Measurements from ENCODE around the gene ASCL1.
A peak's percentile ranks its signal among the peaks of the same experiment; 100 is the strongest.

ASCL1 gene

DNA sequence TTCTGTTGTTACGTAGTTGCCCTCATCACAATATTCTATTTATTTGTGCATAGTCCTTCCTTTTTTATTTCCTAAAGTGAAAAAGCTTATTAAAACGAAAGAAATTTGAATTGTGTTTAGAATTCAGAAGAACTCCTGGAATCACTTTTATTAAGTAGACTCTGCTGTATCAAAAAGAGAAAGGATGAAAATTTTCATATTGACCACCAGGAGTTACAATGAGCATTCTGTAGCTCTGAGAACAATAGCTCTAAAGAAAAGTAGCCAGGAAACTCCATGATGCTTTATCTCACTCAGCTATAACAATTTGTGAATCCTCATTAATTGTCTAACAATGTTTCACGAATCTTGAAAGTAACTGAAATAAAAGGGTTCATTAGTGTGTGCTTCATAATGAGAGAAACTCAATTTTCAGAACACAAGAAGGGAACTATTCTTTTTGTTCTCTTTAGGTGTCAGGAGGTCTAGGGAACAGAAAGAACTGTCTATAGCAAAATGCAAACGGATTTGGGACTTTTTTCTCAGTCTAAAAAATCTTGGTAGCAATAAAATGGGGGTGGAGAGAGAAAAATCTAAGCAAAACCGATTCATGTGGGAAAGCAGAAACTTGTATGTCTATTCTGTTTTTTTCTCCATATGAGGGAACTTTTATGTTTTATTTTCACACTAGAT lies 19.3 kb downstream of the ASCL1 start:
- H3K27ac Mint-ChIP-seq = no peak overlapping the region
- no peak overlapping the region for H3K4me3 Mint-ChIP-seq
- H3K4me1 Mint-ChIP-seq = no peaks in the 10 kb centered on the region
- H3K9me3 Mint-ChIP-seq = no peaks in the 10 kb centered on the region
- ATAC-seq (replicated peaks) = no peak
- peaks cover 11 to 30% of the 10 kb centered on the region in 2 donors for H3K27me3 Mint-ChIP-seq
- no peak for DNase-seq
- H3K36me3 Mint-ChIP-seq = no peaks in the 10 kb centered on the region

DNA sequence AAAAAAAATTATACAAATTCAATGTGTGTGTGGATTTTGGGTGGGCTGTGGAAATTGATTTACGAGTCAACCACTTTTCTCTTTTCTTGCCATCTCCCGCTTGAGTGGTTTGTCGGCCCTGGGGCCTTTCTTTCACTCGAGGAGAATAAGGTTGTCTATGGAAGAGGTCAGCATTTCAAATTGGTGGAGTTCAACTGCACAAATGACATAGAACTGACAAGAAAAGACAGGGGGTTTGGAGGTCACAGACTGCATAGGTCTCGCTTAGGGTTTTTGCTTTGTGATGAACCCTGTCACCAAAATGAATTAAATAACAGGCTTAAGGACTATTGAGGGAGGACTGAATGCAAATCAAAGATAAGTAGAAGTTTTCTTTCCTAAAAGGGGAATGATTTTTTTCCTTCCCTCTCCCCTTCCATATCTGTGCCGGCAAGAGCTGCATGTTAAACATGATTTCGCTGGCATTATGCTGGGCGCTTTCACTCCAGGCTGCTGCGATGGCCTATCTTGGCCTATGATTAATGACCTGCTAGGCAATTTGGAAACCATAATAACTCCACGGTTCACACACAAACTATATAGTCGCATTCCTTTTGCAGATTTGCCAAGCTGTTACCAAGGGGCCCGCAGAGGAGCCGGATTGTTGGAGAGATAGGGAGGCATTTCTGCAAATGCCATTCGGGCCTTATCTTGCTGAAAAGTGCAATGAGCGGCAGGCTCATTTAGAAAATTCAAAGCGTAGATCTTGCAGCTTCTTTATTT lies 20.7 kb downstream of the ASCL1 start:
- H3K27me3 Mint-ChIP-seq = peaks cover 19 to 27% of the 10 kb centered on the region in 2 donors
- no peak overlapping the region for H3K4me3 Mint-ChIP-seq
- no peaks in the 10 kb centered on the region for H3K4me1 Mint-ChIP-seq
- ATAC-seq (replicated peaks) (no peak), DNase-seq (no peak)
- H3K36me3 Mint-ChIP-seq = no peaks in the 10 kb centered on the region
- H3K9me3 Mint-ChIP-seq = no peaks in the 10 kb centered on the region
- H3K27ac Mint-ChIP-seq = no peak overlapping the region

DNA sequence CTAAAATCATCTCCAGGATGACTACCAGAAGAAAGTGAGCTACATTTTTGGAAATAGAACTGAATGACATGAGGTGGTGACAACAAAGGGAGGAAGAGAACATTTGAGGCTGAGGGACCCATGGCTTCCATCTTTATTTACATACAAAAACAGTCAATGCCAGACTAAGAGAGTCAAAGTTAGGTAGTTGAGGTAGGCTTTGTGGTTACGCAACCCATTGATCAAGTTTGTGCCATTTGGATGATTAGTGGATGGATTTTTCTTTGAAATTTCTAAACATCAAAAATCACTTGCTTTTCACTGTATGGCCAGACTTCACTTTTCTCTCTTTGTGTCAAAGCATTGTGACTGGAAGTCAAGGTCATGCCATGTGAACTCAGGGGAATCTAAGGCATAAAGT lies 22.9 kb downstream of the ASCL1 start:
- Mint-ChIP-seq H3K4me3 (no peak overlapping the region), H3K36me3 (no peaks in the 10 kb centered on the region), H3K9me3 (no peaks in the 10 kb centered on the region), H3K27me3 (peaks cover 23% of the 10 kb centered on the region in 2 donors), H3K27ac (no peak overlapping the region), H3K4me1 (no peaks in the 10 kb centered on the region)
- DNase-seq = no peak
- no peak for ATAC-seq (replicated peaks)

DNA sequence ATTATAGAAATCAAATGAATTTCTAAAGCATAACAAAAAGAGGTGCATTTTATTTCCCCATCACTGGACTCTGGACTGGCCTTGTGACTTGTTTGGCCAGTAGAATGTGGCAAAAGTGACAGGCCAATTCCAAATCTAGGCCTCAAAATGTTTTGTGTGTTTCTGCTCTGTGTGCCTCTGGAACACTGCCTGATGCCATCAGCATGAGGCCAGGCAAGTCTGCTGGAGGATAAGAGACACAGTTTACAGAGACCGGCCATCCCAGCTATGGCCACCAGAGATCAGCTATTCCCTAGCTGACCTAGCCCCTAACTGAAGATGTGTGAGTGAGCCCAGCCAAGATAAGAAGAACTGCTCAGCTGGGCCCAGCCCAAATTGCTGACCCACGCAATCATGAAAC lies 32.9 kb downstream of the ASCL1 start:
- no peak for ATAC-seq (replicated peaks)
- Mint-ChIP-seq H3K36me3 (no peaks in the 10 kb centered on the region), H3K27ac (no peak overlapping the region), H3K4me1 (peaks cover 0 to 7% of the 10 kb centered on the region in 2 donors), H3K4me3 (no peak overlapping the region), H3K9me3 (peaks cover 0 to 2% of the 10 kb centered on the region in 2 donors), H3K27me3 (peaks cover 0 to 16% of the 10 kb centered on the region in 2 donors)
- DNase-seq = no peak

DNA sequence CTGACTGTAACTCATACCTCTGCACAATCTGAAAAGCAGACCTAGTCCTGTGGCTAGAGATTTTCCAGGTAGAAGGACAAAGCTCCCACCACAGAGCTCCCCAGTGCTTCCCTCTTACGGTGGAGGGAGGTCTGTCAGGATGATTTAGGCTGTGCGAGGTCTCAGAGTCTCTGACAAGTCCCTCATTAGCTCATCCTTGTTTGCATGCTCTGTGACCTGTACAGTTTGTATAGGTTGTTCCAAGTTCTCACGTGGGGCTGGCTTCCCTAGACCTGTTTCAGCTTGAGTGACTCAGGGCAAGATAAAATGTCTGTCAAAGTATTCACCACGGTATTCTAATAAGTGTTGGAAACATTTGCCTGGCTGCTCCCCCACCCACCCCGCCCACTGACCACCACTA lies 34.8 kb downstream of the ASCL1 start:
- Mint-ChIP-seq H3K27me3 (peaks cover 0 to 18% of the 10 kb centered on the region in 2 donors), H3K27ac (no peak overlapping the region), H3K4me3 (no peak overlapping the region), H3K4me1 (peaks cover 0 to 7% of the 10 kb centered on the region in 2 donors), H3K36me3 (no peaks in the 10 kb centered on the region), H3K9me3 (peaks cover 5 to 7% of the 10 kb centered on the region in 2 donors)
- DNase-seq = no peak
- ATAC-seq (replicated peaks) = peak in 1 of 2 donors; percentile 55

DNA sequence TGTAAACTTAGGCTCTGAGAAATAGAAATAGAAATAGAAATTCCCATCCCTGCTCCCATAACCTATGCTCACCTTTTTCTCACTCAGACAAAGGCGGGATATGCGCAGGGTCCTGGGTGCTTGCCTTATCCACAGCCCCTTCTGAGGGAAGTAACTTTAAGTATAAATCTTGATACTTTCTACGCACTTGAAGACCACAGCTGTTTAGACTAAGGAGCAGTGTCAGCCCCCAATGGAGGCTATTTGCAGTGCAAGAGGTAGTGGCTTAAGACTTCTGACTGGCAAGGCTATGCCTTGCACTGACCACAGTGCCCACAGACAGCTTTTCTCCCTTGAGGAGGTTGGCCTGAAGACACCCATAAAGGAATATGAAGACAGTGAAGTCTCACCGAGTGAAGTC lies 35.2 kb downstream of the ASCL1 start:
- DNase-seq (no peak), ATAC-seq (replicated peaks) (peak in 1 of 2 donors; percentile 51)
- H3K4me1 Mint-ChIP-seq = peaks cover 0 to 7% of the 10 kb centered on the region in 2 donors
- H3K4me3 Mint-ChIP-seq = no peak overlapping the region
- no peaks in the 10 kb centered on the region for H3K36me3 Mint-ChIP-seq
- peaks cover 9% of the 10 kb centered on the region in 2 donors for H3K9me3 Mint-ChIP-seq
- H3K27ac Mint-ChIP-seq = no peak overlapping the region
- H3K27me3 Mint-ChIP-seq = peaks cover 0 to 20% of the 10 kb centered on the region in 2 donors

DNA sequence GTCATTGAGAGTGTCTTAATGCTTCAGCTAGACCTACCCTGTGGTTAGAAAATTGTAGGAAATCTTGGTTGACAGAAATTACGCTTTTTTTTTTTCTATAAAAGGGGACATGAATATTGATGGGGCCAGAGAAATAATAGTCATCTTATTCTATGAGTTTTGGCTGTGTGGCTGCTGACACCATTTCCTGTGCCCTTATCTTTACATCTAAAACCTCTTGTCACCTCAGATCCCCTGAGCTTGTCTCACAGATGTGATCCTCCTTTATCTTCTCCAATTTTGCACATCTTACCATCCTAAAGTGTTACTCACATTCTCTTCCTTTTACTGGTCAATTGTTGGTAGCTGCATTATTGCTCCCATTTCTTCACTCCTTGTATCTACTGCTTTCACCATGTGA lies 36.1 kb downstream of the ASCL1 start:
- no peak overlapping the region for H3K27ac Mint-ChIP-seq

DNA sequence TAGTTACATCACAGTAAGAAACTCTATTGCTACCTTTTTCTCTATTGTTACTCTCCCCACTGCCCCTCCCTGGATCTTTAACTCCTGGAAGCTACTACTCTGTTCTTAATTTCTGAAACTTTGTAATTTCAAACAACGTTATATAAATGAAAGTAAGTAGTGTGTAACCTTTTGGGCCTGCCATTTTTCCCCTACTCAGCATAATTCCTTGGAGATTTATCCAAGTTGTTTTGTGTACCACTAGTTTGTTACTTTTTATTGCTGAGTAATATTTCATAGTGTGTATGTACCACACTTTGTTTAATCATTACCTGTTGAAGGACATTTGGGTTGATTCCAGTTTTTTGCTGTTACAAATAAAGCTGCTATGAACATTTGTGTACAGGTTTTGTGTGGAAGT lies 37.9 kb downstream of the ASCL1 start:
- peaks cover 0 to 7% of the 10 kb centered on the region in 2 donors for H3K36me3 Mint-ChIP-seq
- no peak overlapping the region for H3K4me3 Mint-ChIP-seq
- ATAC-seq (replicated peaks) (no peak), DNase-seq (no peak)
- peaks cover 0 to 7% of the 10 kb centered on the region in 2 donors for H3K4me1 Mint-ChIP-seq
- peaks cover 16 to 19% of the 10 kb centered on the region in 2 donors for H3K9me3 Mint-ChIP-seq
- H3K27me3 Mint-ChIP-seq = peaks cover 0 to 20% of the 10 kb centered on the region in 2 donors
- no peak overlapping the region for H3K27ac Mint-ChIP-seq

More for the DNA sequence above, 36.1 kb downstream of the ASCL1 start:
- no peak overlapping the region for H3K4me3 Mint-ChIP-seq
- H3K36me3 Mint-ChIP-seq = peaks cover 0 to 1% of the 10 kb centered on the region in 2 donors
- peaks cover 0 to 7% of the 10 kb centered on the region in 2 donors for H3K4me1 Mint-ChIP-seq
- no peak for ATAC-seq (replicated peaks)
- peaks cover 11 to 12% of the 10 kb centered on the region in 2 donors for H3K9me3 Mint-ChIP-seq
- peaks cover 0 to 17% of the 10 kb centered on the region in 2 donors for H3K27me3 Mint-ChIP-seq
- no peak for DNase-seq

Measured in stimulated activated naive B cell treated with anti-CD40 and anti-IgM and Interleukin-4, amounts not matched to agents 10 μg/mL and 1 μg/mL and 100 μg/mL, for 72 hours (primary cell).